NCI-H1436 (cell line): ENCODE measurements around the gene EVI5L.
"Not testable (repeated sequence)": the region's sequence is repeated elsewhere in the genome, so short reads cannot be mapped to it uniquely, and the experiment has no call there.

Source experiments
- DNase-seq: peaks from one replicate; lab custom pipeline; 2025; lab: John Stamatoyannopoulos, UW

EVI5L gene

DNA sequence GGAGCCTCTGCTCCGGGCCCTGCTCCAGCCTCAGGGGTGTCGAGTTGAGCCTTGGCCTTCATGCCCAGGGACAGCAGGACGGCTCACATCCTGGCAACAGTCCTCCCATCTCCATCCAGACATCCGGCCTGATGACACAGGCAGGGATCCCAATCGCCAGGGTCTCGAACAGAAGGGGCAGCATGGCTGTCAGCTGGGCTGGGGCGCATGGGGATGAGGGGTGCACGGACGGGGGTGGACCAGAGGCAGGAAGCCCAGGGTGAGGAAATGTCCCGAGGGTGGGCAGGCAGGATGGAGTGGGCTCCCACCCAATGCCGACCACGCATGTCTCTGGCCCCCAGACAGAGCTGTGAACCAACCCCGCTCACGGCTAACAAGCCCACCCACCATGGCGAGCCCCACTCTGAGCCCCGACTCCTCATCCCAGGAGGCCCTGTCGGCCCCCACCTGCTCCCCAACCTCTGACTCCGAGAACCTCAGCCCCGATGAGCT, 16.2 kb downstream of the EVI5L start:
- no peak for DNase-seq

DNA sequence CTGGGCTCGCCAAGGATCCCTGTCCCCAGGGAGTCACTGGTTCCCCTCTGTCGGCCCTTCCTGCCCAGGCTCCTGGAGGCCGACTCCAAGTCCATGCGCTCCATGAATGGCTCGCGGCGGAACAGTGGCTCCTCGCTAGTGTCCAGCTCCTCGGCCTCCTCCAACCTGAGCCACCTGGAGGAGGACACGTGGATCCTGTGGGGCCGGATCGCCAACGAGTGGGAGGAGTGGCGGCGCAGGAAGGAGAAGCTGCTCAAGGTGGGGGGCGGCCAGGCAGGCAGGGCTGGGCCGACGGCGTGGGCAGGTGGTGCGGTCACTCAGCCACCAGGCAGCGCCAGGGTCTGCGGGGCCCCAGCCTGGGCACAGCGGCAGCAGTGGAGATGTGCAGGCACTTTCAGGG, 17.6 kb downstream of the EVI5L start:
- no peak for DNase-seq

DNA sequence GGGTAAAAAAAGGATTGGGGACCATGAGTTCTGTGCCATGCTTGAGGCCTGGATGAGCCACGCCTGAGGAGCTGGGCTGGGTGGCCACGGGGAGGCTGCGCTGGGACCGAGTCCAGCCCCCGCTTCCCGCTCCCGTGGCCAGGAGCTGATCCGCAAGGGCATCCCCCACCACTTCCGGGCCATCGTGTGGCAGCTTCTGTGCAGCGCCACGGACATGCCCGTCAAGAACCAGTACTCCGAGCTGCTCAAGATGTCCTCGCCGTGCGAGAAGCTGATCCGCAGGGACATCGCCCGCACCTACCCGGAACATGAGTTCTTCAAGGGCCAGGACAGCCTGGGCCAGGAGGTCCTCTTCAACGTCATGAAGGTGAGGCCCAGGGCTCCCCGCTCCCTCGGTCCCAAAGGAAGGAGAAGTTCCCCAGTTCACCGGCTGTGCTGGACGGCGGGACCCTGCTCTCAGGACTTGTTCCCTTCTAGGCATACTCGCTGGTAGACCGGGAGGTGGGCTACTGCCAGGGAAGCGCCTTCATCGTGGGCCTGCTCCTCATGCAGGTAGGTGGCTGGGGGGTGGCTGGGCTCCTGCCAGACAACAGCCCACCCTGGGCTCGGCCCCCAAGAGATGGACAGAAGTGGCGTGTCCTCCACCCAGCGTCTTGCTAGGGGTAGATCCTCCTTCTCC, 18.9 kb downstream of the EVI5L start:
- no peak for DNase-seq

DNA sequence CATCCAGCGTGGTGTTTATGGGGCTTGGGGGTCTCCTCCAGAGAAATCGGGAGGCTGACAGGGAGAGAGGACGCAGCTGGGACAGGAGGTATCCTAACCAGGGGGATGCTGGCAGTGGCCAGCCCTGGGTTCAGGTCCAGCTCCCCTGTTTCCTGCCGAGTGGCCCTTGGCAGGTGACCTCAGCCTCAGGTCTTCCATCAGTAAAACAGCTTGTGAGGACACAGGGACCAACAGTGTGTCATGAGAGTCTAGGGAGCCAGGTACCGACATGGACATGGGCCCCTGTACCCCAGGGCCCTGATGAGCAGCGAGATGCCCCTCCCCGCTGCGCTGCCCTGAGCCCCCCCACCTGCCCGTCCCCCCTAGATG, 19.6 kb downstream of the EVI5L start:
- DNase-seq: no peak

DNA sequence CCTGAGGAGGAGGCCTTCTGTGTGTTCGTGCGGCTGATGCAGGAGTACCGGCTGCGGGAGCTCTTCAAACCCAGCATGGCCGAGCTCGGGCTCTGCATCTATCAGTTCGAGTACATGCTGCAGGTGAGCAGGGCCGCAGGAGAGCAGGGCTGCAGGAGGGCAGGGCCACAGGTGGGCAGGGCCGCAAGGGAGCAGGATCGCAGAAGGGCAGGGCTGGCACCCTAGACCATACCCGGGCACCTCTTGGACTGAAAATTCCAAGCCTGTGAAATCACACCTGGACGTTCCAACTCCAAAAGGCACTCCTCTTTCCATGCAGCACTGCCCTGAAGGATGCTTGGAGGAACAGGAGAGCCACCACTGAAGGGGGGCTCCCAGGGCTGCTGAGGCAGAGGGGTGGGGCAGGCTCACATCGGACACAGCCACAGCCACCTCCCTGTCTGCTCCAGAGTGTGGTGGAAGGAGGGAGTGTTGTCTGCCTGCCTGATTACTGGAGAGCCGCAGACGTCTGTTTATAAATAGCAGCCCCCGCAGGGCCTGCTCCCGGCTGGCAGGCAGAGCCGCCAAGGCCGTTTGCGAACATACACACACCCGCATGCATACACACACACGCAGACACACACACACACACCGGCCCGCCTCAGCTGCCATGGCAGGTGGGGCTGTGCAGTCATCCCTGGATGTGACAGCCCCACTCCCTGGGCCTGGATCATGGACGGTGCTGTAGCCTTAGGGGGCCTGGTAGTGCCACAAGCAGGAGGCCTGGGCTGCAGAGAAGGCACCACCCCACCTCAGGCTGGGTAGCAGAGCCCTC, 20.2 kb downstream of the EVI5L start:
- no peak for DNase-seq

DNA sequence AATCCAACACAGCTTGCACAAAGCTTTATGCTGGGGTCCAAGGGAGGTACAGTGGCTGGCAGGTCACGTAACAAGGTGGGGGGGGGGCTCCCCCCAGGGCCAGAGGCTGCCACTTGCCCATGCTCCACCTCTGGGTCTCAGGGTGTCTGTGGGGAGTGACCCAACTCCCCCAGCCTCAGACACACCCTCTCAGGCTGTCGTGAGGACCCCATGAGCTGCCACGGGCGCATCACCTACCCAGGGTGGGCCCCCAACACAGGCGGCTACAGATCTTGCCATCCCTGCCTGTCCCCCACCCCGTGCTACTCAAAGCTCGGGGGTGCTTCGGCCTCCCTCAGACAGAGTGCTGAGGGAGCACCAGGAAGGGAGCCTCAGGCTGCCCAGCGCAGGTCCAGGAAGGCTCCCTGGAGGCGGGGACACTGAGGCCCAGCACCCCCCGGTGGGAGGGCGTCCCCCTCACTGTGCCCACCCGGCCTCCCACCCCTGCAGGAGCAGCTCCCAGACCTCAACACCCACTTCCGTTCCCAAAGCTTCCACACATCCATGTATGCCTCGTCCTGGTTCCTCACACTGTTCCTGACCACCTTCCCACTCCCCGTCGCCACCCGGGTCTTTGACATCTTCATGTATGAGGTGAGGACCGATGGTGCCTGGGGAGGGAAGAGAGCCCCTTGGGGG, 21.1 kb downstream of the EVI5L start:
- DNase-seq: no peak

DNA sequence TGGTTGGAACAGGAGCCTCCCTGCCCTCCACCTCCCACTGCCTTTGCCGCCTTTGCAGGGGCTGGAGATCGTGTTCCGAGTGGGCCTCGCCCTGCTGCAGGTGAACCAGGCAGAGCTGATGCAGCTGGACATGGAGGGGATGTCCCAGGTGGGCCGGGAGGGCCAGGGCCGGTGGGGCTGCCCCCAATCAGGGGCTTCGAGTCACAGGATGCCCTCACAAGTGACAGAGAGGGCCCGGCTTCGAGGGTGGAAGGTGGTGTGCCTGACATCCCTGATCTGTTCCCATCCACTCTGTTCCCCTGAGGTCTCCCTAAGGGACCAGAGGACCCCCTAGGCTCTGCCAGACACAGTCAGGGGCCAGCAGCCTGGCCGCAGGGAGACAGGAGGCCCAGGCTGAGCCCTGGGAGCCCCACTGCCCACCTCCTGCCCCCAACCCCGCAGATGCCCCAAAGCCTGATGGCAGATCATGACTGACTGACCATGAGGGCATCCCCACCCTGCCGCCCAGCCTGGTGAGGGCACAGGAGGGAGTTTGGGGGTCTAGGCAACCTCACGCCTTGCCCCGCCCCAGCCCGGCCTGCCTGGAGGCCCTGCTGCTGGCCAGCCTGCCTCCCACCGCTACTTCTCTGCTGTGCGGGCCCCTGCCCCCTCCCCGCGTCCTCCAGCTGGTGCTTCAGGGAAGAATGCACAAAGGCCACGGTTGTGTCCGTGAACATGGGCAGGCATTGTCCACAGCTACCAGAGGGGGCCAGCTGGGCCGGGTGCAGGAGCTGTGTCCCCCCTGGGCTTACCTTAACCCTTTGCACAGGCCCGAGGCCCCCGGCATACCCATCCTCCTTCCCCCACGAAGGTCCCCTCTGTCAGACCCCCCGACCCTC, 21.8 kb downstream of the EVI5L start:
- DNase-seq: no peak

DNA sequence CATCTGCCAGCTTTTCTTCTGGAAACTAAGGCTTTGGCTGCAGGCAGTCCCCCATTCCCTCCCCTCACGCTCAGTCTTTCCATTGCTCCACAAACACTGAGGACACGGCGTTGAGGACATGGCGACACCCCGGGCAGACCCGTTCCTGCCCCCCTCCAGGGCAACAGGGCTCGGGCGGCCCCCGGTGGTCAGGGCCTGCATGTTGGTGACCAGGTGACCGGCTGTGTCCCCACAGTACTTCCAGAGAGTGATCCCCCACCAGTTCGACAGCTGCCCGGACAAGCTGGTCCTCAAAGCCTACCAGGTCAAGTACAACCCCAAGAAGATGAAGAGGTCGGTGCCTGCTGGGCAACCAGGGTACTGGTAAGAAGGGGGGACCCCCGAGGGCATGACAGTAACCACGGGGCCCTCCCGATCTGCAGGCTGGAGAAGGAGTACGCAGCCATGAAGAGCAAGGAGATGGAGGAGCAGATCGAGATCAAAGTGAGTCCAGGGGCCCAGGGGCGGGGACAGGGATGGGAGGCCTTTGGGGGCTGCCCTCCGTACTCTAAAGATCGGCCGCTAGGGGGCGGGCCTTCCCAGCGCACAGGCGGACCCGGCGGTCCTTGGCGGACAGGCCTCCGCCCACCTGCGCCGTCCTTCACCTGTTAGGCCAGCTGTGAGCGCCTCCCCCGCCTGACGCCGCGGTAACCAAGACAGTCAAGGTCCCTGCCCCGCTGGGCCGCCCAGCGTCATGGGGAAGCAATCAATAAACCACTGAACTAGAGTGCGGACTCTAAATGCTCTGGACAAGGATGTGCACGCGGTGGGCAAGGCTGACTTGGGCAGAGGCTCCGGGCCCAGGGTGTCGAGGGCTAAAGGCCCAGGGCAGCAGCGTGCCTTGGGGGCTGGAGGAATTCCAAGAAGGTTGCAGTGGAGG, 23.1 kb downstream of the EVI5L start:
- peak; percentile 85 for DNase-seq

DNA sequence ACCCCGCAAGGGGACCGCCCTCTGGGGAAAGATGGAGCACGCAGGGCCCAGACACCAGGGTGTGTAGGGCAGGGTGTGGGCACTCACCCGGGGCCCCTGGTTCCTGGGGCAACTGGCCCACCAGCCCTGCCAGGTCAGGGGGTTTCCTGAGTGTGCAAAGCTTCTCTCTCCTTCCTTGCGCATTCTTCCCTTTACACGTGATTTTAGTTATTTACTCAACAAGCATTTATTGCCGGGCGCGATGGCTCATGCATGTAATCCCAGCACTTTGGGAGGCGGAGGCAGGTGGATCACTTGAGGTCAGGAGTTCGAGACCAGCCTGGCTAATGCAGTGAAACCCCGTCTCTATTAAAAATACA, 23.7 kb downstream of the EVI5L start:
- DNase-seq: no peak

DNA sequence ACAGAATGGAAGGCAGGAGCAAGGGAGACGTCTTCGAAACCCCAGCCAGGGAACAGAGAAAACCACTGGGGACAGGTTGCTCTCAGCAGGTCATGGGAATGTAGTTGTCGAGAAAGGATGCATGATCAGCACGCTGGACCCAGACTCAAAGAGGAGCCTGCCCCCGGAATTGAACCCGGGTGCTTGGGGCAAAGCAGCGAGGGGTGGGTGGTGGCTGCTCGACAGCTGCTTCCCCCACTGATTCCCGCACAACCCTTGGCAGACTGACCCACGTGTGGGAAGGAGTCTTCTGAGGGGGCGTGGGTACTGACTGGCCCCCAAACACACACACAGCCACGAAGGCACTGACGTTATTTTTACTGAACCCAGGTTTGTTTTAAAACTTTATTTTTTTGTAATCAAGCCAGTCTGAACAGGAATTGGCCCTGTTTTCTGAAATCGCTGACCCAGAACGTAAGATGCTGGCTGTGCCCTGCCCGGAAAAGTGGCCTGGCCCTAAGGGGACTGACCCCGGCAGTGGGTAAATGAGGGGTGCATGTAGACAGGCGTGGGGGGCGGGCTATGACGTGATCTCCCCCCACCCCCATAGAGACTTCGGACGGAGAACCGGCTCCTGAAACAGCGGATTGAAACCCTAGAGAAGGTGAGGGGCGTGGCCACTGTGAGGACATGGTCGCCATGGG, 25.5 kb downstream of the EVI5L start:
- no peak for DNase-seq

DNA sequence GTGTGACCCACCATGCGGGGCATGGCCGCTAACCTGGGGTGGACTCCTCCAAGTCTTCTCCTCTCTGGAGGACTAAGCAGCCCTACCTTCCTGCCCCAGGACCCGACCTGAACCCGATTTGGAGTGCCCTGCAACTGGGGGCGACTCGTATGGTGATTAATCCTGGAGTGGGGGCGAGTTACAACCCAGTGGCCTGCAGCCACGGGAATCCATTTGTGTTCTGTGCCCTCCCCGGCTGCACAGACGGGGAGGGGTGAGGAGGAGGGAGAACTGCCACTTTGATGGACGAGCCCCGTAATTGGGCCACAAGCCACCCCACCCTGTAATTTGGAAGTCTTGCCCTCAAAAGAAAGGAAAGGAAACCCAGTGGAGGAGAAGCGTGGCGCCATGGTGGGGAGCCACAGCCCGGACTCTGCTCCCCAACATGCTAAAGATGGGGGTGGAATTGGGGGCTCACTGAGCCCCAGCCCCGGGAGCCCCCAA, 26.1 kb downstream of the EVI5L start:
- DNase-seq: no peak

DNA sequence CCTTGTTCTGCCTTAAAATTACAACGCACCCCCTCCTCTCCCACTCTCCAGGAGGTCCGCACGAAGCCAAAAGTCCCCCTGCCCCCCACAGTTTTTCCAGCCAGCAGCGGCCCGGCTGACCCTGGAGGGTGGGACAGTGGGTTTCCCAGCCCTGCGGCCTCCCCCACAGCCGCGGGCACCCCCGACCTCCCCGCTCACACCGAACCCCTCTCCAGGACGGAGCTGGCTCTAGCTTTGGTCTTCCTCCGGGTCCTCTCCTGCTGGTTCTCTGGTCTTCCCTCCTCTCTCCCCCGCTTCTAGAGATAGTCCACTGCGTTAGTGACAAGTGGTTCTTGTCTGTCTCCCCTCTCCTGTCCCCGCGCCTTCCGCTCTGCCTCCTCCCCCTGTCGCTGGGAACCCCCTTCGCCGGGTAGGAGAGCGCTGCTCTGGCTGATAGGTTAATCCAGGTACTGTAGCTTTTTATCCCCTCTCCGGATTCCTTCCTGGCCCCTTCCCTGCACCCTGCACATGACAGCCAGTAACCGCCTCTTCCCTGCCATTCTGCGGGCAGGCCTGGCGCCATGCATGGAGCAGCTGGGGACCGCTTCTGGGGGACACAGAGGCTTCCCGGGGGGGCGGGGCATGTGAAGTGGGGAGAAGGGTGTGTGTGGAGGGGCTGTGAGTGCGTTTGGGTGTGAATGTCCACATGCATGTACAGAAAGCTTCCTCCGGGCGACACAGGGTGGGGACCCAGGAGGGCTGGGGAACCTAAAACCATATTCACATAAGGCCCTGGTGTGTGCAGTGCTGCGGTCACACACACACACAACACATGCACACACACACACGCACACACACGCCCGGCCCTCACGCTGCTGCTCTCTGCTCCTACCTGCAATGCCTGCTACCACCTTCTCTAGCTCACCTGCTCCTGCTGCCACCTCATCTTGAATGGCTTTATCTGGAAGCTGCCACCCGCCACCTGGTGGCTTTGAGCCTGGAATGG, 27.0 kb downstream of the EVI5L start:
- DNase-seq: no peak

DNA sequence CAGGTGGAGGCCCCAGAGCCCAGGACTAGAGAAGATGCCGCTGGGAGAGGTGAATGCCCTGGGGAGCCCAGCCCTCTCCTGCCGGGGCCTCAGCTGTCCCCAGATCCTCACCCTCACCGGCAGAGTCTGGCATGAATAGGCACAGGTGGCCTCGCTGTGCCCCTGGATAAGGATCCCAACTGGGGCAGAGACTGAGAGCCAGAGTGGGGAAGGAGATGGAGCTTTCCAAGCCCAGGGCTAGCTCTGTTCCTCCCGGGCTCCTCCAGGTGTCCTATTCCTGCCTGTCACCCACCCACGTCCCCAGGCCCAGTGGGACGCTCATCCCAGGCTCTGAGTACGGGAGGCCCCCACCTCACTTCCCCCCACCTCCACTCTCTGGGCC, 27.7 kb downstream of the EVI5L start:
- DNase-seq: no peak

DNA sequence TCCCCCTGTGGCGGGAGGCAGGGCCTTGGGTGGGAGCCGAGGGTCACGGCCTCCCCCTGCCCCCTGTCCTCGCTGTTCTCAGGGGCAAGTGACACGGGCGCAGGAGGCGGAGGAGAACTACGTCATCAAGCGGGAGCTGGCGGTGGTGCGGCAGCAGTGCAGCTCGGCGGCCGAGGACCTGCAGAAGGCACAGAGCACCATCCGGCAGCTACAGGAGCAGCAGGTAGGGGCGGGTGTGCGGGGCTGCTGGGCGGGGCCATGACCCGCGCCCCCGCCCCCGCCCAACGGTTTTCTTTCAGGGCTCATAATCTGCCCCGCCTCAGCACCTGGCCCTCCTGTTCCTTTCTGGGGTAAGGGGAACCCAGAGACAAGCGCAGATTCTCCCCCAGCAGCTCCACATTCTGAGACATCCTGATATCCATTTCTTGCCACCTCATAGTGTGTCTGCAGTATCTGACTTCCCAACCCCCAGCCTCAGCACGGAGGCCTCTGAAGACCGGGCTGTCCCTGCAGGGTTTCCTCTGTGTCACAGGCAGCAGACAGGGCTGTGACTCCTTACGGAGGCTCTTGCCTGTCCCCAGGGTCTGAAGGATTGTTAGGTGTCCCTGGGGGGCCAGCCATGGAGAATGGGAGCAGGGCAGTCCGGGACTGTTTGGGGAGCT, 28.2 kb downstream of the EVI5L start:
- peak; percentile 86 for DNase-seq

DNA sequence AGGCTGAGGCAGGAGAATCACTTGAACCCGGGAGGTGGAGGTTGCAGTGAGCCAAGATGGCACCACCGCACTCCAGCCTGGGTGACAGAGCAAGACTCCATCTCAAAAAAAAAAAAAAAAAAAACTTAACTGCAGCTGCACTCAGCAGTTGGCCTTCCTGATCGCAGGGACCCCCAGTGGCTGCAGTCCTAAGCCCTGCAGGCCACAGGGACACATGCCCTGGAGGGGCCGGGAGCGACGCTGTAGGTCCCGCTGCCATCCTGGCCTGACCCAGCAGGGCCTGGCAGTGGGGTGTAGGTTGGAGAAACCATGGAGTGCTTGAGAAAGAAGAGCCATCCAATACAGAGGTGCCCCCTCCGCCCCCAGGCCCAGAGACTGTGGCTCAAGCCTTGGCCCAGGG, 29.1 kb downstream of the EVI5L start:
- not testable (repeated sequence) for DNase-seq

DNA sequence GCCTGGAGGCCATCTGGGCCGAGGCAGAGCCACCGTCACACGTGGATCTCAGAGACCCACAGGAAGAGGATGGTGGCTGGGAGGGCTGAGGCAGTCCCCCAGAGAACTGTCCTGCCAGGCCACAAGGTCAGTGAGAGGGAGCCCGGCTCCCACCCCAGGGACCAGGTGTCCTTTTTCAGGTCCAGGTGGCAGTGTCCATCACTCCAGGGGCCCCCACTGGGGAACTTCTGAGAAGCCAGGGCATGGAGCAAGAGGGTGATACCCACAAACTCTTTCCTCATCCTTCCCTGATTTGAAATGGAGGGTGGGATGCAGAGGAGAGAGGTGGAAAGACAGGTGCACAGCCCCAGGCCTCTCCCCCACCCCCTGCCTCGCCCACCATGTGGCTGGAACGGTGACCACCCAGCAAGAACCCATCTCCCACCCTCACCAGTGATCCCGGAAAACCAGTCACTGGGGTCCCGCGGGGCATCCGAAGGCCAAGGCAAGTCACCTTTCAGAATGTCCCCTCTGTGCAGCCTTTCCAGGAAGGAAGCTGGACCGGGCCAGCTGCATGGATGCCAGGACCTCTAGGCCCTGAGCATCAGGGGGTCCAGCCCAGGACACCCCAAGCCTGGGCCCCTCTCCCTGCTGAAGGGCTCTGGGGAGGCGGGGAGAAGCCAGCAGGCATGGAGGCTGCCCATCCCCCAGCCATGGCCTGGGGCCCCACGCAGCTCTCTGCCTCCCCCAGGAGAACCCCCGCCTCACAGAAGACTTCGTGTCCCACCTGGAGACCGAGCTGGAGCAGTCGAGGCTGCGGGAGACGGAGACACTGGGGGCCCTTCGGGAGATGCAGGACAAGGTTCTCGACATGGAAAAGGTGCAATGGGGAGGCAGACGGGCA, 30.1 kb downstream of the EVI5L start:
- DNase-seq: no peak
